Neural progenitor cell (in vitro differentiated cells): ENCODE measurements around the gene TSPAN13. TPM values are rescaled to one million over a fixed set of nuclear protein-coding genes. Genes with fewer than 3 reads are reported as not detected.

Experiments used
- DNase-seq: peaks from one replicate; pipeline ENCODE4 v3.0.0-alpha.2; 2016; ENCODE audit warnings: low spot score
- H2AFZ ChIP-seq: fragments of 200-600 bp; sonication (generic); replicated peaks from 2 replicates; pipeline ENCODE4 v1.6.1; 2016; ENCODE audit warnings: antibody characterized with exemption
- H3F3A ChIP-seq: fragments of 200-600 bp; sonication (generic); 2 replicates; pipeline ENCODE4 v1.6.1; 2016; ENCODE audit warnings: antibody characterized with exemption, low read depth
- H3K27ac ChIP-seq: fragments of 200-600 bp; sonication (generic); 2 replicates; pipeline ENCODE4 v1.5.1; 2016; ENCODE audit warnings: mild to moderate bottlenecking
- H3K27me3 ChIP-seq: fragments of 200-600 bp; sonication (generic); 2 replicates; pipeline ENCODE4 v1.6.1; 2016; ENCODE audit warnings: mild to moderate bottlenecking, moderate library complexity
- H3K36me3 ChIP-seq: fragments of 200-600 bp; sonication (generic); 2 replicates; pipeline ENCODE4 v1.5.1; 2016
- H3K4me1 ChIP-seq: fragments of 200-600 bp; sonication (generic); 2 replicates; pipeline ENCODE4 v1.6.1; 2016; ENCODE audit warnings: mixed run types
- H3K4me2 ChIP-seq: fragments of 200-600 bp; sonication (generic); 2 replicates; pipeline ENCODE4 v1.6.1; 2016
- H3K4me3 ChIP-seq: fragments of 200-600 bp; sonication (generic); 2 replicates; pipeline ENCODE4 v1.5.1; 2016
- H3K79me2 ChIP-seq: fragments of 200-600 bp; sonication (generic); 2 replicates; pipeline ENCODE4 v1.6.1; 2016; ENCODE audit warnings: low read depth
- H3K9ac ChIP-seq: fragments of 200-600 bp; sonication (generic); 2 replicates; pipeline ENCODE4 v1.6.1; 2016
- H3K9me3 ChIP-seq: fragments of 200-600 bp; sonication (generic); 2 replicates; pipeline ENCODE4 v1.5.1; 2016; ENCODE audit warnings: low read depth
- H4K20me1 ChIP-seq: fragments of 200-600 bp; sonication (generic); 2 replicates; pipeline ENCODE4 v1.6.1; 2016; ENCODE audit warnings: low read depth
- H3K27ac Mint-ChIP-seq: 3 replicates; pipeline ENCODE4 v1.8.0; 2021; ENCODE audit warnings: mixed read lengths
- H3K27me3 Mint-ChIP-seq: 2 replicates; pipeline ENCODE4 v1.8.0; 2022; ENCODE audit warnings: low read depth, mild to moderate bottlenecking, inconsistent platforms, moderate library complexity, mixed read lengths; ENCODE audit not compliant: insufficient read depth
- H3K36me3 Mint-ChIP-seq: 3 replicates; pipeline ENCODE4 v1.8.0; 2021; ENCODE audit warnings: mixed read lengths
- H3K4me1 Mint-ChIP-seq: 3 replicates; pipeline ENCODE4 v1.8.0; 2021; ENCODE audit warnings: mixed read lengths
- H3K4me3 Mint-ChIP-seq: 3 replicates; pipeline ENCODE4 v1.8.0; 2021; ENCODE audit warnings: mild to moderate bottlenecking, moderate library complexity, mixed read lengths
- H3K9me3 Mint-ChIP-seq: 3 replicates; pipeline ENCODE4 v1.8.0; 2020; ENCODE audit warnings: mixed read lengths
- CTCF ChIP-seq: fragments of 200-600 bp; sonication (generic); IDR thresholded peaks from 2 replicates; pipeline ENCODE4 v1.5.1; 2017; ENCODE audit warnings: antibody characterized with exemption, mild to moderate bottlenecking
- EZH2 ChIP-seq: fragments of 200-600 bp; sonication (generic); IDR thresholded peaks from 2 replicates; pipeline ENCODE4 v1.6.1; 2017; ENCODE audit warnings: antibody characterized with exemption, mild to moderate bottlenecking, moderate library complexity
- EZH2phosphoT487 ChIP-seq: fragments of 200-600 bp; sonication (generic); IDR thresholded peaks from 2 replicates; pipeline ENCODE4 v1.6.1; 2017; ENCODE audit warnings: antibody characterized with exemption
- total RNA-seq: library from RNA; depleted of rRNA; stranded (reverse); fragments of >200 nt; gene quantifications from 2 replicates; pipeline ENCODE4 v1.2.3, GENCODE V29; 2015; ENCODE audit warnings: low replicate concordance

TSPAN13 gene
- total RNA-seq, 1 donor from 2014 or later: 41.2 TPM

DNA sequence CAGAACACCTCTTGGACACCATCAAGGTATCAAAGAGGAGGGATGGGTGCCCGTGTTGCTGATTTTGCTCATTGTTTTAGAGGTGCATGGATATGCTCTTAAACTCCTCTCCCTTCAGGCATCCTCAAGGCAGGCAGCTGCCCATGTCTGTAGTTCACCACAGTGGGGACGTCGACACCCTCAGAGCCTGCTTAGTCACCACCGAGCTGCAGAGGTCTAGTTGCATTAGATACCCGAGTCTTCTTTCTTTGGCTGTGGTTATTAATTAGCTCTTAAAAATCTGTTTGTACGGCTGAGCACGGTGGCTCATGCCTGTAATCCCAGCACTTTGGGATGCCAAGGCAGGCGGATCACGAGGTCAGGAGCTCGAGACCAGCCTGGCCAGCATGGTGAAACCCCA, 24.7 kb upstream of the TSPAN13 start:
- H3K4me3 Mint-ChIP-seq: no peak overlapping the region
- Histone ChIP-seq H3K9ac (no peak overlapping the region), H3K36me3 (no peaks in the 10 kb centered on the region), H4K20me1 (no peaks in the 10 kb centered on the region), H3K4me3 (no peak overlapping the region), H2AFZ (no peak overlapping the region), H3K9me3 (no peaks in the 10 kb centered on the region), H3K79me2 (no peaks in the 10 kb centered on the region), H3K4me2 (no peak overlapping the region), H3K27ac (no peak overlapping the region), H3K27me3 (no peaks in the 10 kb centered on the region), H3K4me1 (no peaks in the 10 kb centered on the region), H3F3A (no peaks in the 10 kb centered on the region)
- H3K9me3 Mint-ChIP-seq: peaks cover 2% of the 10 kb centered on the region
- no peak for TF ChIP-seq EZH2
- H3K4me1 Mint-ChIP-seq: peaks cover 4% of the 10 kb centered on the region
- no peak for DNase-seq
- no peak overlapping the region for H3K27ac Mint-ChIP-seq
- no peaks in the 10 kb centered on the region for H3K36me3 Mint-ChIP-seq
- H3K27me3 Mint-ChIP-seq: peaks cover 6% of the 10 kb centered on the region

DNA sequence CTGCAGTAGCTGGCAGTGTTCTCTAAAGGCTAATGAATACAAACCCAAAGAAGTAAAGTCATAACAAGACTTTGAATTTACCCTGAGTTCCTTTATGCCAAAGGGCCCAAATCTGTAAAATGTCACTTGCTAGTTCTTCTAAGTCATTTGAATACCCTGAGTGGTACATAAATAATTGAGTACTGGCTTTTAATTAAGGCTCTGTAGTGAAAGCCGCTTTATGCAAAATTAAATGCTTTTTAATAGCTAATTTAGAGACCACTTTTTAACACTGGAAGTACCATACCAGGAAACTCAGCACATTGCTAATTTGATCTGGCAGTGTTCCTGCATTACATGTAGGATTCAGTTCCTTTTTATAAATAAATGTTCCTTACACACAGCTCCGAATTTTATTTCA, 24.0 kb upstream of the TSPAN13 start:
- H3K9me3 Mint-ChIP-seq: peaks cover 2% of the 10 kb centered on the region
- Histone ChIP-seq H3K4me3 (no peak overlapping the region), H3K9me3 (no peaks in the 10 kb centered on the region), H3F3A (no peaks in the 10 kb centered on the region), H3K79me2 (no peaks in the 10 kb centered on the region), H3K4me2 (no peak overlapping the region), H3K27me3 (no peaks in the 10 kb centered on the region), H3K27ac (no peak overlapping the region), H4K20me1 (no peaks in the 10 kb centered on the region), H3K36me3 (no peaks in the 10 kb centered on the region), H3K9ac (no peak overlapping the region), H3K4me1 (no peaks in the 10 kb centered on the region), H2AFZ (no peak overlapping the region)
- peaks cover 6% of the 10 kb centered on the region for H3K27me3 Mint-ChIP-seq
- no peak for DNase-seq
- H3K36me3 Mint-ChIP-seq: no peaks in the 10 kb centered on the region
- peaks cover 7% of the 10 kb centered on the region for H3K4me1 Mint-ChIP-seq
- no peak for TF ChIP-seq CTCF
- no peak overlapping the region for H3K4me3 Mint-ChIP-seq
- no peak overlapping the region for H3K27ac Mint-ChIP-seq

- Histone ChIP-seq H4K20me1 (no peaks in the 10 kb centered on the region), H3K79me2 (no peaks in the 10 kb centered on the region), H3K9me3 (no peaks in the 10 kb centered on the region), H3K9ac (no peak overlapping the region), H3F3A (no peaks in the 10 kb centered on the region), H3K4me3 (no peak overlapping the region), H3K36me3 (no peaks in the 10 kb centered on the region), H3K27me3 (no peaks in the 10 kb centered on the region), H3K4me1 (peaks cover 8% of the 10 kb centered on the region), H3K4me2 (no peak overlapping the region), H2AFZ (no peak overlapping the region), H3K27ac (no peak overlapping the region)
- H3K27ac Mint-ChIP-seq: no peak overlapping the region
- TF ChIP-seq EZH2phosphoT487 (no peak), CTCF (no peak), EZH2 (no peak)
- no peak overlapping the region for H3K4me3 Mint-ChIP-seq
- H3K4me1 Mint-ChIP-seq: peaks cover 16% of the 10 kb centered on the region
- no peaks in the 10 kb centered on the region for H3K36me3 Mint-ChIP-seq
- DNase-seq: no peak
- H3K9me3 Mint-ChIP-seq: peaks cover 2% of the 10 kb centered on the region
- H3K27me3 Mint-ChIP-seq: peaks cover 6% of the 10 kb centered on the region
Measured at GRCh38 chr7:16730937-16731336, 22.6 kb upstream of the TSPAN13 start.

DNA sequence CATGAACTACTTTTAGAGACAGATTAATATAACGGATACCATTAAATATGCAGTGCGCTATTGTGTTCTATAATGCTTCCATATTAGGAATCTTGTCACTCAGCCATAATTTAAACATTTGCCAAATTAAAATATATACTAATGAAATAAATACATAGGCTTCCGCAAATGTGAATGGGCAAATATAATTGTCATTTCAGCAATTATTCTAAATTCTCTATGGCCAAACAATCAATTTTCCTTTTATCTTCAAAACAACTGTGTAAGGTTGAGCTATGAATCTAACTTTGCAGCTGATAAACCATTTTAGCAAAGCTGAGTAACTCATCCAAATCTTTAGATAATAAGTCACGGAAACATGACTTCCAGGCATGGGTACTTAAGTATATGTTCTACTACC, 20.7 kb upstream of the TSPAN13 start:
- no peaks in the 10 kb centered on the region for H3K36me3 ChIP-seq
- Mint-ChIP-seq H3K4me3 (no peak overlapping the region), H3K4me1 (peaks cover 16% of the 10 kb centered on the region), H3K27ac (no peak overlapping the region), H3K36me3 (no peaks in the 10 kb centered on the region), H3K27me3 (peaks cover 9% of the 10 kb centered on the region), H3K9me3 (peaks cover 2% of the 10 kb centered on the region)
- H3K4me1 ChIP-seq: peaks cover 8% of the 10 kb centered on the region
- H3F3A ChIP-seq: no peaks in the 10 kb centered on the region
- no peak for TF ChIP-seq CTCF
- TF ChIP-seq EZH2: no peak
- no peak for TF ChIP-seq EZH2phosphoT487
- H3K9me3 ChIP-seq: no peaks in the 10 kb centered on the region
- no peak overlapping the region for H2AFZ ChIP-seq
- no peak for DNase-seq
- H3K27ac ChIP-seq: no peak overlapping the region
- H3K79me2 ChIP-seq: no peaks in the 10 kb centered on the region
- no peak overlapping the region for H3K4me2 ChIP-seq
- no peak overlapping the region for H3K9ac ChIP-seq
- no peaks in the 10 kb centered on the region for H4K20me1 ChIP-seq
- H3K4me3 ChIP-seq: no peak overlapping the region
- H3K27me3 ChIP-seq: no peaks in the 10 kb centered on the region
